Suprapubic skin (tissue), 4 donors: ENCODE results near the gene ZBTB16. TPM values are rescaled to one million over a fixed set of nuclear protein-coding genes. Genes with fewer than 3 reads are reported as not detected.

Experiments
- DNase-seq, 2 donors: peaks; one replicate each; pipeline ENCODE4 v3.0.0-alpha.2; 2019; ENCODE audit warnings: low spot score in 2 of 2
- H3K27ac ChIP-seq: fragments of 200-600 bp; sonication (generic); one replicate; pipeline ENCODE4 v1.5.1; 2019
- H3K27me3 ChIP-seq: fragments of 200-600 bp; sonication (generic); one replicate; pipeline ENCODE4 v1.5.1; 2019
- H3K36me3 ChIP-seq: fragments of 200-600 bp; sonication (generic); one replicate; pipeline ENCODE4 v1.5.1; 2019
- H3K4me1 ChIP-seq: fragments of 200-600 bp; sonication (generic); one replicate; pipeline ENCODE4 v1.5.1; 2019
- H3K4me3 ChIP-seq: fragments of 200-600 bp; sonication (generic); one replicate; pipeline ENCODE4 v1.5.1; 2019; ENCODE audit warnings: mild to moderate bottlenecking
- H3K9me3 ChIP-seq: fragments of 200-600 bp; sonication (generic); one replicate; pipeline ENCODE4 v1.5.1; 2019
- CTCF ChIP-seq, 2 donors: fragments of 200-600 bp in 1 of 2; fragments of 450-650 bp in 1 of 2; sonication (generic) in 1 of 2; IDR thresholded peaks; one replicate each; pipeline ENCODE4 v1.5.1; 2016 to 2019; ENCODE audit warnings: antibody characterized with exemption in 2 of 2, mild to moderate bottlenecking in 1 of 2, moderate library complexity in 1 of 2
- EP300 ChIP-seq: sonication (generic); formaldehyde crosslinking; IDR thresholded peaks from one replicate; pipeline ENCODE4 v1.6.1; 2017; ENCODE audit warnings: antibody characterized with exemption
- POLR2A ChIP-seq, 2 donors: fragments of 450-650 bp; IDR thresholded peaks; one replicate each; pipeline ENCODE4 v1.6.1; 2017; ENCODE audit warnings: antibody characterized with exemption in 2 of 2, mild to moderate bottlenecking in 2 of 2, moderate library complexity in 2 of 2
- POLR2AphosphoS5 ChIP-seq, 3 donors: sonication (generic); formaldehyde crosslinking; IDR thresholded peaks; one replicate each; pipeline ENCODE4 v1.6.1; 2017; ENCODE audit warnings: antibody characterized with exemption in 3 of 3
- WGBS: methylation state at CpG from one replicate; pipeline ENCODE4 v1.1.5; 2018; 5-methylcytosine and 5-hydroxymethylcytosine counted together
- total RNA-seq, 4 donors: library from RNA; depleted of rRNA; stranded (reverse); fragments of >200 nt; gene quantifications; one replicate each; pipeline ENCODE4 v1.1.0, GENCODE V29; 2016

Gene ZBTB16
- total RNA-seq, 4 donors from 2014 or later, result 142 to 474 (median 232) TPM

- Histone ChIP-seq H3K9me3 (no peaks in the 10 kb centered on the region), H3K4me1 (peaks cover 70% of the 10 kb centered on the region), H3K27ac (peak overlapping the region; percentile 88), H3K27me3 (no peaks in the 10 kb centered on the region), H3K4me3 (no peak overlapping the region), H3K36me3 (peaks cover 22% of the 10 kb centered on the region)
- TF ChIP-seq POLR2A (IDR thresholded peaks at IDR 0.05), result no peak
- no peak for TF ChIP-seq CTCF (IDR thresholded peaks at IDR 0.05)
- TF ChIP-seq EP300, result no peak
- TF ChIP-seq POLR2AphosphoS5 (IDR thresholded peaks at IDR 0.05), result no peak
- 79% methylated on average over 6 of the region's 7 CpGs for WGBS
- DNase-seq, result no peak
Observed at GRCh38 chr11:114196997-114197703, 137.6 kb downstream of the ZBTB16 start.

- Histone ChIP-seq H3K4me1 (peaks cover 70% of the 10 kb centered on the region), H3K27ac (peak overlapping the region; percentile 88), H3K36me3 (peaks cover 15% of the 10 kb centered on the region), H3K9me3 (no peaks in the 10 kb centered on the region), H3K27me3 (no peaks in the 10 kb centered on the region), H3K4me3 (no peak overlapping the region)
- 27% methylated on average over 10 of the region's 10 CpGs for WGBS
- no peak for DNase-seq
- TF ChIP-seq EP300 (peak; percentile 99), POLR2AphosphoS5 (IDR thresholded peaks at IDR 0.05) (peak in 1 of 3 donors; percentile 56), CTCF (IDR thresholded peaks at IDR 0.05) (no peak)
Observed at GRCh38 chr11:114197799-114198500, 138.4 kb downstream of the ZBTB16 start.

GRCh38 chr11:114199051-114199450, 139.5 kb downstream of the ZBTB16 start:
- 94% methylated on average over 26 of the region's 26 CpGs for WGBS
- TF ChIP-seq POLR2A (IDR thresholded peaks at IDR 0.05) (no peak), CTCF (IDR thresholded peaks at IDR 0.05) (no peak), EP300 (no peak), POLR2AphosphoS5 (IDR thresholded peaks at IDR 0.05) (no peak)

GRCh38 chr11:114200351-114201133, 141.0 kb downstream of the ZBTB16 start:
- 88% methylated on average over 9 of the region's 9 CpGs for WGBS
- TF ChIP-seq EP300, result no peak
- TF ChIP-seq CTCF (IDR thresholded peaks at IDR 0.05), result no peak
- H3K4me1 ChIP-seq, result peaks cover 50% of the 10 kb centered on the region
- DNase-seq, result no peak
- H3K9me3 ChIP-seq, result no peaks in the 10 kb centered on the region
- no peak overlapping the region for H3K4me3 ChIP-seq
- H3K27ac ChIP-seq, result peak overlapping the region; percentile 5
- H3K36me3 ChIP-seq, result peaks cover 17% of the 10 kb centered on the region
- no peaks in the 10 kb centered on the region for H3K27me3 ChIP-seq

More at GRCh38 chr11:114199051-114199450, 139.5 kb downstream of the ZBTB16 start:
- no peaks in the 10 kb centered on the region for H3K27me3 ChIP-seq
- peak overlapping the region; percentile 88 for H3K27ac ChIP-seq
- peaks cover 64% of the 10 kb centered on the region for H3K4me1 ChIP-seq
- DNase-seq, result no peak
- H3K4me3 ChIP-seq, result no peak overlapping the region
- no peaks in the 10 kb centered on the region for H3K9me3 ChIP-seq
- H3K36me3 ChIP-seq, result peaks cover 5% of the 10 kb centered on the region

GRCh38 chr11:114201219-114201618, 141.7 kb downstream of the ZBTB16 start:
- Histone ChIP-seq H3K27ac (no peak overlapping the region), H3K27me3 (no peaks in the 10 kb centered on the region), H3K4me1 (peaks cover 45% of the 10 kb centered on the region), H3K9me3 (no peaks in the 10 kb centered on the region), H3K36me3 (peaks cover 23% of the 10 kb centered on the region), H3K4me3 (no peak overlapping the region)
- TF ChIP-seq CTCF (IDR thresholded peaks at IDR 0.05) (no peak), POLR2A (IDR thresholded peaks at IDR 0.05) (no peak), EP300 (no peak), POLR2AphosphoS5 (IDR thresholded peaks at IDR 0.05) (no peak)
- no peak for DNase-seq
- 92% methylated on average over 8 of the region's 8 CpGs for WGBS
